HepG2 (cell line): Measurements from ENCODE around the gene MGAT2. TPM values are rescaled to one million over a fixed set of nuclear protein-coding genes. Genes with fewer than 3 reads are reported as not detected.

Experiments
- ADNP ChIP-seq: sonication (generic); formaldehyde crosslinking; IDR thresholded peaks from 2 replicates; pipeline ENCODE4 v1.4.0; 2020; ENCODE audit warnings: missing genetic modification reagents
- AGO2 ChIP-seq: fragments of 200-400 bp; formaldehyde crosslinking; optimal IDR thresholded peaks from 2 replicates; pipeline ENCODE3; 2017; ENCODE audit warnings: mild to moderate bottlenecking, low read depth, low read length, moderate library complexity
- HOMEZ ChIP-seq: IDR thresholded peaks from 2 replicates; pipeline ENCODE4 v1.6.1; 2016; ENCODE audit warnings: low read depth
- KAT8 ChIP-seq: IDR thresholded peaks from 2 replicates; pipeline ENCODE4 v1.6.1; 2016; ENCODE audit warnings: missing genetic modification reagents, missing compliant biosample characterization
- KDM1A ChIP-seq: IDR thresholded peaks from 2 replicates; pipeline ENCODE4 v1.6.1; 2016; ENCODE audit warnings: missing compliant biosample characterization
- KLF13 ChIP-seq: sonication (generic); formaldehyde crosslinking; IDR thresholded peaks from 2 replicates; pipeline ENCODE4 v1.4.0; 2020; ENCODE audit warnings: mild to moderate bottlenecking, missing genetic modification reagents
- KLF9 ChIP-seq: IDR thresholded peaks from 2 replicates; pipeline ENCODE4 v1.6.1; 2016; ENCODE audit warnings: low read depth
- MAZ ChIP-seq, 2 experiments: sonication (generic) in 1 of 2; formaldehyde crosslinking in 1 of 2; IDR thresholded peaks; 2 replicates each; pipeline versions ENCODE4 v1.5.0 to v1.6.1; 2012 to 2020; ENCODE audit warnings: low read depth in 2 of 2, mild to moderate bottlenecking in 2 of 2, borderline replicate concordance in 1 of 2, improper control_type of control experiment in 1 of 2, low read length in 1 of 2, missing genetic modification reagents in 1 of 2, moderate library complexity in 1 of 2
- MEIS2 ChIP-seq: sonication (generic); formaldehyde crosslinking; IDR thresholded peaks from 2 replicates; pipeline ENCODE4 v1.9.0; 2021; ENCODE audit warnings: mild to moderate bottlenecking, missing genetic modification reagents
- MYNN ChIP-seq: sonication (generic); formaldehyde crosslinking; IDR thresholded peaks from 2 replicates; pipeline ENCODE4 v1.4.0; 2020; ENCODE audit warnings: mild to moderate bottlenecking, low read depth, missing genetic modification reagents
- NR1H2 ChIP-seq: sonication (generic); formaldehyde crosslinking; IDR thresholded peaks from 2 replicates; pipeline ENCODE4 v1.8.1; 2022; ENCODE audit warnings: low read depth, missing genetic modification reagents, borderline replicate concordance
- PHF5A ChIP-seq: IDR thresholded peaks from one replicate; pipeline ENCODE4 v1.6.1; 2018; ENCODE audit warnings: low read depth, missing genetic modification reagents; ENCODE audit not compliant: unreplicated experiment
- POGZ ChIP-seq: sonication (generic); formaldehyde crosslinking; IDR thresholded peaks from 2 replicates; pipeline ENCODE4 v1.4.0; 2020; ENCODE audit warnings: mild to moderate bottlenecking, missing genetic modification reagents
- SRF ChIP-seq: IDR thresholded peaks from 2 replicates; pipeline ENCODE4 v1.6.1; 2011; ENCODE audit warnings: mild to moderate bottlenecking, low read depth, low read length, moderate library complexity
- ZBTB21 ChIP-seq: sonication (generic); formaldehyde crosslinking; IDR thresholded peaks from 2 replicates; pipeline ENCODE4 v1.4.0; 2020; ENCODE audit warnings: missing genetic modification reagents
- ZBTB4 ChIP-seq: sonication (generic); formaldehyde crosslinking; IDR thresholded peaks from 2 replicates; pipeline ENCODE4 v1.4.0; 2020; ENCODE audit warnings: missing genetic modification reagents, mild to moderate bottlenecking, borderline replicate concordance
- ZNF253 ChIP-seq: sonication (generic); formaldehyde crosslinking; IDR thresholded peaks from 2 replicates; pipeline ENCODE4 v1.8.0; 2022; ENCODE audit warnings: mild to moderate bottlenecking, missing genetic modification reagents, borderline replicate concordance
- ZNF570 ChIP-seq: sonication (generic); formaldehyde crosslinking; IDR thresholded peaks from 2 replicates; pipeline ENCODE4 v1.4.0; 2020; ENCODE audit warnings: mild to moderate bottlenecking, missing genetic modification reagents, borderline replicate concordance
- ZNF776 ChIP-seq: sonication (generic); formaldehyde crosslinking; IDR thresholded peaks from 2 replicates; pipeline ENCODE4 v1.4.0; 2020; ENCODE audit warnings: mild to moderate bottlenecking, missing genetic modification reagents
- ZSCAN20 ChIP-seq: sonication (generic); formaldehyde crosslinking; IDR thresholded peaks from 2 replicates; pipeline ENCODE4 v1.4.0; 2020; ENCODE audit warnings: missing genetic modification reagents, mild to moderate bottlenecking, borderline replicate concordance
- polyA plus RNA-seq, 8 experiments: library from polyadenylated mRNA; depleted of rRNA in 3 of 8; stranded (reverse) in 7 of 8; unstranded in 1 of 8; fragments of >200 nt; fragmentation: Illumina TruSeq in 4 of 8; extraction: Trizol in 4 of 8; gene quantifications; 2 replicates each; pipeline versions ENCODE4 v1.2.1 to v1.2.3, GENCODE V29; 2011 to 2016; ENCODE audit warnings: low read depth in 4 of 8, missing spikeins in 1 of 8, mixed read lengths in 1 of 8; ENCODE audit not compliant: insufficient read depth in 1 of 8
- total RNA-seq, 5 experiments: library from RNA; depleted of rRNA; stranded (reverse); fragments of >200 nt; fragmentation: Illumina TruSeq; extraction: Trizol; gene quantifications; 2 replicates each; pipeline ENCODE4 v1.2.3, GENCODE V29; 2016; ENCODE audit warnings: low read depth in 1 of 5
- TF ChIP-seq, protein P1 (sequence below): sonication (generic); formaldehyde crosslinking; IDR thresholded peaks from 2 replicates; pipeline ENCODE4 v1.4.0; 2020; ENCODE audit warnings: missing genetic modification reagents, borderline replicate concordance

The MGAT2 gene
- total and polyA plus RNA-seq, 2 of the 13 experiments (the other 11 are each of a cell fraction or from before 2014, with no cell fraction given) = 12.9 to 51.9 TPM

- TF ChIP-seq, protein P1, sequence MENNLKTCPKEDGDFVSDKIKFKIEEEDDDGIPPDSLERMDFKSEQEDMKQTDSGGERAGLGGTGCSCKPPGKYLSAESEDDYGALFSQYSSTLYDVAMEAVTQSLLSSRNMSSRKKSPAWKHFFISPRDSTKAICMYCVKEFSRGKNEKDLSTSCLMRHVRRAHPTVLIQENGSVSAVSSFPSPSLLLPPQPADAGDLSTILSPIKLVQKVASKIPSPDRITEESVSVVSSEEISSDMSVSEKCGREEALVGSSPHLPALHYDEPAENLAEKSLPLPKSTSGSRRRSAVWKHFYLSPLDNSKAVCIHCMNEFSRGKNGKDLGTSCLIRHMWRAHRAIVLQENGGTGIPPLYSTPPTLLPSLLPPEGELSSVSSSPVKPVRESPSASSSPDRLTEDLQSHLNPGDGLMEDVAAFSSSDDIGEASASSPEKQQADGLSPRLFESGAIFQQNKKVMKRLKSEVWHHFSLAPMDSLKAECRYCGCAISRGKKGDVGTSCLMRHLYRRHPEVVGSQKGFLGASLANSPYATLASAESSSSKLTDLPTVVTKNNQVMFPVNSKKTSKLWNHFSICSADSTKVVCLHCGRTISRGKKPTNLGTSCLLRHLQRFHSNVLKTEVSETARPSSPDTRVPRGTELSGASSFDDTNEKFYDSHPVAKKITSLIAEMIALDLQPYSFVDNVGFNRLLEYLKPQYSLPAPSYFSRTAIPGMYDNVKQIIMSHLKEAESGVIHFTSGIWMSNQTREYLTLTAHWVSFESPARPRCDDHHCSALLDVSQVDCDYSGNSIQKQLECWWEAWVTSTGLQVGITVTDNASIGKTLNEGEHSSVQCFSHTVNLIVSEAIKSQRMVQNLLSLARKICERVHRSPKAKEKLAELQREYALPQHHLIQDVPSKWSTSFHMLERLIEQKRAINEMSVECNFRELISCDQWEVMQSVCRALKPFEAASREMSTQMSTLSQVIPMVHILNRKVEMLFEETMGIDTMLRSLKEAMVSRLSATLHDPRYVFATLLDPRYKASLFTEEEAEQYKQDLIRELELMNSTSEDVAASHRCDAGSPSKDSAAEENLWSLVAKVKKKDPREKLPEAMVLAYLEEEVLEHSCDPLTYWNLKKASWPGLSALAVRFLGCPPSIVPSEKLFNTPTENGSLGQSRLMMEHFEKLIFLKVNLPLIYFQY (CRISPR knock-in tag) = peak; percentile 3; the same call in 1 of the 2 replicates
- TF ChIP-seq ZBTB21 (CRISPR knock-in tag) (no peak), KLF9 (CRISPR knock-in tag) (no peak), NR1H2 (CRISPR knock-in tag) (no peak), MEIS2 (CRISPR knock-in tag) (no peak), AGO2 (no peak), POGZ (CRISPR knock-in tag) (peak; percentile 55; the same call in 1 of the 2 replicates), MYNN (CRISPR knock-in tag) (no peak), ZNF570 (CRISPR knock-in tag) (no peak), ADNP (CRISPR knock-in tag) (peak; percentile 32; the same call in 1 of the 2 replicates), KDM1A (peak; percentile 31; the same call in 1 of the 2 replicates), PHF5A (no peak), ZSCAN20 (CRISPR knock-in tag) (no peak), KLF13 (CRISPR knock-in tag) (no peak), ZNF253 (CRISPR knock-in tag) (no peak), HOMEZ (CRISPR knock-in tag) (no peak), ZNF776 (CRISPR knock-in tag) (no peak), MAZ (IDR thresholded peaks at IDR 0.05; ENCODE audit: borderline replicate concordance, low read depth, low read length) (no peak), MAZ (CRISPR knock-in tag; IDR thresholded peaks at IDR 0.05; ENCODE audit: low read depth) (no peak), ZBTB4 (CRISPR knock-in tag) (no peak), KAT8 (CRISPR knock-in tag) (no peak), SRF (no peak)
These were observed 33.7 kb upstream of the MGAT2 start (continued) for GRCh38 chr14:49586673-49587460.
